Ascending aorta (tissue), 2 donors: Measurements from ENCODE around the gene TWIST2. TPM values are rescaled to one million over a fixed set of nuclear protein-coding genes. Genes with fewer than 3 reads are reported as not detected.

Experiments used
- DNase-seq, 2 donors: peaks; one replicate each; pipeline ENCODE4 v3.0.0-alpha.2; 2019; ENCODE audit warnings: low spot score in 2 of 2
- H3K27ac ChIP-seq, 2 donors: fragments of 200-600 bp; sonication (generic); one replicate each; pipeline ENCODE4 v1.5.1; 2016 to 2017; ENCODE audit warnings: mild to moderate bottlenecking in 1 of 2
- H3K27me3 ChIP-seq: fragments of 200-600 bp; sonication (generic); one replicate; pipeline ENCODE4 v1.5.1; 2017
- H3K36me3 ChIP-seq, 2 donors: fragments of 200-600 bp; sonication (generic); one replicate each; pipeline ENCODE4 v1.5.1; 2016
- H3K4me1 ChIP-seq, 2 donors: fragments of 200-600 bp; sonication (generic); one replicate each; pipeline ENCODE4 v1.5.1; 2016 to 2017; ENCODE audit warnings: mild to moderate bottlenecking in 1 of 2
- H3K4me3 ChIP-seq, 2 donors: fragments of 200-600 bp; sonication (generic); one replicate each; pipeline ENCODE4 v1.5.1; 2016 to 2017; ENCODE audit warnings: mild to moderate bottlenecking in 1 of 2
- H3K9me3 ChIP-seq, 2 donors: fragments of 200-600 bp; sonication (generic); one replicate each; pipeline ENCODE4 v1.5.1; 2016
- CTCF ChIP-seq, 3 experiments: fragments of 200-600 bp in 2 of 3; fragments of 450-650 bp in 1 of 3; sonication (generic) in 2 of 3; IDR thresholded peaks; one replicate each; pipeline ENCODE4 v1.5.1; 2016 to 2019; ENCODE audit warnings: antibody characterized with exemption in 3 of 3, mild to moderate bottlenecking in 1 of 3, moderate library complexity in 1 of 3
- intact Hi-C: fragments of 100-400 bp; cut with DNase I; formaldehyde crosslinking; loops from one replicate; pipeline ENCODE4 v1.15.1; 2023
- total RNA-seq: library from RNA; depleted of rRNA; stranded (reverse); fragments of >200 nt; gene quantifications from one replicate; pipeline ENCODE4 v1.1.0, GENCODE V29; 2016

Gene TWIST2
- total RNA-seq, 1 donor from 2014 or later, result 108 TPM

- Histone ChIP-seq H3K27ac (peak overlapping the region; percentile 54 to 62), H3K9me3 (no peaks in the 10 kb centered on the region)
- DNase-seq, result no peak
Observed at GRCh38 chr2:238896641-238897040, 48.8 kb downstream of the TWIST2 start.

DNA sequence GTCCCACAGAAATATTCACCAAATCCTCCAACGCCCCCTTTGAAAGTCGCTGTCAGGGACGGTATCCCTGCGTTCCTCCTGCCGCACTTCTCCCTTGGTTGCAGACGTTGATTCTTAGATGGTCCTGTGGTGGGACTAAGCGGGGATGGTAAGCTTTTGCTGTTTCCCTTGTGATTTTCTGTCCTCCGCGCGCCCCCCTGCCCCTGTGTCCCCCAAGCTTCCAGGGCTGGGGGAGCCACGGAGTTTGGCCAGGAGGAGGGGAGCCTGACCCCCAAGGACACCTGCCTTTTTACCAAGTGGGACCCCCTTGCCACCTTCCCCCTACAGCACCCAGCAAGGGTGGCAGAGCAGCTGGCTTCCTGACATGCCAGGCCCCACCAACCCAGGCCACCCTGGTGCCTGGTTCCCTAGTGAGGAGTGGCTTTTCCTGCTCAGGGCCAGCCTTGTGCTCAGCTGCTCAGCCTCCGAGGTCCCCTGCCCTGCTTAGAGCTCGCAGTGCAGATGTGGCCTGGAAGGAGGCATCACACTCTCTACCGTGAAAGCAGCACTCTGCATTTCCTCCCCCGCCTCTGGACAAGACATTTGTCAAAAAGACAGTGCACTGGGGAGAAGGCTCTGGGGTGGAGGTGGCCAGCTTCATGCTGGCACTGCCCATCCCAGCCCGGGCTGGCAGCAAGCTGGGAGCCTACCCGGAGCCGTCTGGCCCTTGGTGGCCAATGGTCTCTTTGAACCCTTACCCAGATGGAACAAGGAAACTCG lies 49.4 kb downstream of the TWIST2 start:
- Histone ChIP-seq H3K27ac (peak overlapping the region in 1 of 2 donors; percentile 54), H3K9me3 (no peaks in the 10 kb centered on the region), H3K36me3 (no peaks in the 10 kb centered on the region), H3K27me3 (no peaks in the 10 kb centered on the region), H3K4me1 (peaks cover 8 to 10% of the 10 kb centered on the region in 2 donors), H3K4me3 (no peak overlapping the region)
- DNase-seq, result no peak
- intact Hi-C loops, result no loop called here
- no peak for TF ChIP-seq CTCF (IDR thresholded peaks at IDR 0.05)

More at GRCh38 chr2:238896641-238897040, 48.8 kb downstream of the TWIST2 start:
- peaks cover 8 to 10% of the 10 kb centered on the region in 2 donors for H3K4me1 ChIP-seq
- intact Hi-C loops, result no loop called here
- H3K27me3 ChIP-seq, result no peaks in the 10 kb centered on the region
- no peak overlapping the region for H3K4me3 ChIP-seq
- no peak for TF ChIP-seq CTCF (IDR thresholded peaks at IDR 0.05)
- no peaks in the 10 kb centered on the region for H3K36me3 ChIP-seq

DNA sequence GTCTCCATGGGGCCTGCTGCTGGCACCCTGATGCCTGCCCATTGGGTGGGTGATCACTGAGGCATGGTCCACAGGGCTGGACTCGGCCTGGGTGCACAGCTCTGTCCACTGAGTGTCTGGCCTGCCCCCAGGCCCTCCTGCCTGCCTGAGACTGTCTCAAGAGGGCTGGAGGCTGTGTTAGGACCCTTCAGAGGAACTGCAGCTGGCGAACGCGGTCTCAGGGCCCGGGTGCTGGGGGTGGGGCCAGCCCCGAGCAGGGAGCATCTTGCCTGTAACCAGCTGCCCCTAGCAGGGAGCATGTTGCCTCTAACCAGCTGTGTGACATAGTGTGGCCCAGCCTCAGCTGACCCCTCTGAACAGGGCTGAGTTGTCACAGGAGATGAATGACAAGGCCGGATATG lies 50.0 kb downstream of the TWIST2 start:
- intact Hi-C loops, result no loop called here
- Histone ChIP-seq H3K27ac (no peak overlapping the region), H3K27me3 (no peaks in the 10 kb centered on the region), H3K36me3 (no peaks in the 10 kb centered on the region), H3K4me1 (peaks cover 8 to 10% of the 10 kb centered on the region in 2 donors), H3K9me3 (no peaks in the 10 kb centered on the region), H3K4me3 (no peak overlapping the region)
- no peak for DNase-seq
- no peak for TF ChIP-seq CTCF (IDR thresholded peaks at IDR 0.05)

DNA sequence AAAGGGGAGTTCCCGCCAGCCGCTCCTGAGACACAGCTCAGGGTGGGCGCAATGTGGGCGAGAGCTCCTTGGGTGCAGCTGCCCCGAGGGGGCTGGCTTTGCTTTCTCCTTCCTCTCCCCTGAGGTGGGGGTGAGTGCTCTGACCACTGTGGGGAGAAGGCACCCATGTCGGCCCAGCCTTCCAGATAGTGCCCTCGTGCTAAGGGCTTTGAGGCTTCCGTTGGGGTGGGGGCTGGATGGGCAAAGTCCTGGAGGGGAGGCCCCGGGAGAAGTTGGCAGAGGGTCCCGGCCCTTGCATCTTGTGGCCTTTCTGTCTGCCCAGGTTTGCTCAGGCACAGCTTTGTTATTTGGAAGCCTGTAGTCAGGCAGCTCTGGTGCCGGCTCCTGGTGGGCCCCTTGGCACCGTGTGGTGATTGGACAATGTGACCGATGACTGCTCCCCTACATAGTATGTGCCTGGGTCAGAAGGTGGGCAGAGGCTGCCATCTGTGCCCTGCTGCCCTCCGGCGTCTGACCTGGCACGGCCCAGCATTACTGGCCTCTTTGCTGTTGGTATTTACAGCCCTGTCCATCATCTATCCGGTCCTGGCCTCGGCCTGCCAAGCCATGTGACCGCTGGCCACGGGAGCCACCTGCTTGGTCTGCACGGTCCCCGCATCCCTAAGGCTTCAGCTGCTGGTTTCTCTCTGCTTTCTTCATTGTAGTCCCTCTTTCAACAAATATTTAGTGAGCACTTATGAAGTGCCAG lies 50.8 kb downstream of the TWIST2 start:
- no peak for DNase-seq

GRCh38 chr2:238899386-238899785 lies 51.5 kb downstream of the TWIST2 start:
- H3K4me3 ChIP-seq, result no peak overlapping the region
- H3K27me3 ChIP-seq, result no peaks in the 10 kb centered on the region
- TF ChIP-seq CTCF (IDR thresholded peaks at IDR 0.05), result no peak
- H3K36me3 ChIP-seq, result no peaks in the 10 kb centered on the region
- no peak overlapping the region for H3K27ac ChIP-seq
- H3K4me1 ChIP-seq, result peaks cover 8 to 10% of the 10 kb centered on the region in 2 donors
- H3K9me3 ChIP-seq, result no peaks in the 10 kb centered on the region
- intact Hi-C loops, result no loop called here
- DNase-seq, result no peak

More for the DNA sequence above, 50.8 kb downstream of the TWIST2 start:
- Histone ChIP-seq H3K36me3 (no peaks in the 10 kb centered on the region), H3K4me1 (peaks cover 8 to 10% of the 10 kb centered on the region in 2 donors), H3K27me3 (no peaks in the 10 kb centered on the region), H3K27ac (no peak overlapping the region), H3K9me3 (no peaks in the 10 kb centered on the region), H3K4me3 (no peak overlapping the region)
- intact Hi-C loops, result no loop called here
- no peak for TF ChIP-seq CTCF (IDR thresholded peaks at IDR 0.05)
